ENCODE results near the gene FRMPD4. TPM values are rescaled to one million over a fixed set of nuclear protein-coding genes. Genes with fewer than 3 reads are reported as not detected.

FRMPD4 gene
- total RNA-seq, 1 donor from 2014 or later: 0.07 TPM

- no peaks in the 10 kb centered on the region for H3K4me1 Mint-ChIP-seq
- TF ChIP-seq, protein P1, sequence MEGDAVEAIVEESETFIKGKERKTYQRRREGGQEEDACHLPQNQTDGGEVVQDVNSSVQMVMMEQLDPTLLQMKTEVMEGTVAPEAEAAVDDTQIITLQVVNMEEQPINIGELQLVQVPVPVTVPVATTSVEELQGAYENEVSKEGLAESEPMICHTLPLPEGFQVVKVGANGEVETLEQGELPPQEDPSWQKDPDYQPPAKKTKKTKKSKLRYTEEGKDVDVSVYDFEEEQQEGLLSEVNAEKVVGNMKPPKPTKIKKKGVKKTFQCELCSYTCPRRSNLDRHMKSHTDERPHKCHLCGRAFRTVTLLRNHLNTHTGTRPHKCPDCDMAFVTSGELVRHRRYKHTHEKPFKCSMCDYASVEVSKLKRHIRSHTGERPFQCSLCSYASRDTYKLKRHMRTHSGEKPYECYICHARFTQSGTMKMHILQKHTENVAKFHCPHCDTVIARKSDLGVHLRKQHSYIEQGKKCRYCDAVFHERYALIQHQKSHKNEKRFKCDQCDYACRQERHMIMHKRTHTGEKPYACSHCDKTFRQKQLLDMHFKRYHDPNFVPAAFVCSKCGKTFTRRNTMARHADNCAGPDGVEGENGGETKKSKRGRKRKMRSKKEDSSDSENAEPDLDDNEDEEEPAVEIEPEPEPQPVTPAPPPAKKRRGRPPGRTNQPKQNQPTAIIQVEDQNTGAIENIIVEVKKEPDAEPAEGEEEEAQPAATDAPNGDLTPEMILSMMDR (conservative IDR thresholded peaks at IDR 0.05): no peak
- no peak overlapping the region for H3K27ac Mint-ChIP-seq (ENCODE audit: unreplicated experiment)
- H3K27me3 Mint-ChIP-seq (ENCODE audit: low read depth): no peaks in the 10 kb centered on the region
- H3K36me3 Mint-ChIP-seq (ENCODE audit: low read depth): peaks cover 4% of the 10 kb centered on the region
- H3K9me3 Mint-ChIP-seq: peaks cover 12% of the 10 kb centered on the region
- no peak for DNase-seq (ENCODE audit: low read depth, low spot score)
- no peak overlapping the region for H3K4me3 Mint-ChIP-seq
These were observed 263.0 kb downstream of the FRMPD4 start for GRCh38 chrX:12401252-12401651.

DNA sequence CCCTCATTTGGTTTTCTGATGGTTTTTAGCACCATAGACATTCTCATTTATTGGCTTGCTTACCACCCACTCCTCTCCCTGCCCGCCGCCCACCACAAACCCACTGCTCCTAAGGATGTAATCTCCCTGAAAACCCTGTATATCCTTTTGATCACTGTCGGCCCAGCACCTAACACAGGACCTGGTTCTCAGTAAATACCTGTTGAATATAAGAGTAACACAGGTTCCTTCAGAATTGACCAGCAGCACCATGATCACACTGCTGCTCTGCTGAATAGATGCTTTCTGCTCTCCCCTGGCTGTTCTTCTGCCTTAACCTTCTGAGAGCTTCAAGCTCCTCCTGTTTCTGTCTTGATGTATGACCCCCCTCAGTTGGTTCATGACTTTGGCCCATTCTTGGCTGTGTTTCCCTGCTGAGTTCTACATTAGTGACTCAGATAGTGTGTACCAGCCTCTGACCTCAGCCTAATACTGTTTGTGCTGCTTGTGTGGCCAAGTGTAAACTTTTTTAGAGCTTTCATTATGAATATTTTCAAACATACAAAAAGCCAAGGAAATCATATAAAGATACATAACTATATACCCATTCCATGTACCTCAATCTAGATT lies 265.3 kb downstream of the FRMPD4 start:
- no peaks in the 10 kb centered on the region for H3K4me1 Mint-ChIP-seq
- peaks cover 12% of the 10 kb centered on the region for H3K9me3 Mint-ChIP-seq
- TF ChIP-seq, protein P1 (conservative IDR thresholded peaks at IDR 0.05): no peak

DNA sequence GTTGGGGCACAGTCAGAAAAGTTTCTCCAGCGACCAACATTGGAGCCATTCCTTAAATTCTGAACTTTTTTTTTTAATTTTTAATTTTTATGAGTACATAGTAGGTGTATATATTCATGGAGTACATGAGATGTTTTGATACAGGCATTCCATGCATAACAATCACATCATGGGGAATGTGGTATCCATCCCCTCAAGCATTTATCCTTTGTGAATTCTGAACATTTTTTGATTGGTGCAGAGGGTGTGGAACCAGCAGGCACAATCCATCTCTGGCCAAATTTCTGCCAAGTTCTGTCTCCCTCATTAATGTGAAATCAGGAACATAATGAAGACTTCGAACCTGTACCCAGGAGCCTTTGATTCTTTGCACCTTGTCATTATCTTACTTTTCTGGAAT lies 267.0 kb downstream of the FRMPD4 start:
- DNase-seq (ENCODE audit: low read depth, low spot score): no peak
- Mint-ChIP-seq H3K4me1 (no peaks in the 10 kb centered on the region), H3K4me3 (no peak overlapping the region), H3K9me3 (peaks cover 12% of the 10 kb centered on the region), H3K36me3 (ENCODE audit: low read depth) (peaks cover 4% of the 10 kb centered on the region), H3K27ac (ENCODE audit: unreplicated experiment) (no peak overlapping the region), H3K27me3 (ENCODE audit: low read depth) (peaks cover 2% of the 10 kb centered on the region)
- TF ChIP-seq, protein P1 (conservative IDR thresholded peaks at IDR 0.05): no peak

More for the DNA sequence above, 265.3 kb downstream of the FRMPD4 start:
- Mint-ChIP-seq H3K4me3 (no peak overlapping the region), H3K27ac (ENCODE audit: unreplicated experiment) (no peak overlapping the region), H3K27me3 (ENCODE audit: low read depth) (no peaks in the 10 kb centered on the region), H3K36me3 (ENCODE audit: low read depth) (peaks cover 4% of the 10 kb centered on the region)
- no peak for DNase-seq (ENCODE audit: low read depth, low spot score)

DNA sequence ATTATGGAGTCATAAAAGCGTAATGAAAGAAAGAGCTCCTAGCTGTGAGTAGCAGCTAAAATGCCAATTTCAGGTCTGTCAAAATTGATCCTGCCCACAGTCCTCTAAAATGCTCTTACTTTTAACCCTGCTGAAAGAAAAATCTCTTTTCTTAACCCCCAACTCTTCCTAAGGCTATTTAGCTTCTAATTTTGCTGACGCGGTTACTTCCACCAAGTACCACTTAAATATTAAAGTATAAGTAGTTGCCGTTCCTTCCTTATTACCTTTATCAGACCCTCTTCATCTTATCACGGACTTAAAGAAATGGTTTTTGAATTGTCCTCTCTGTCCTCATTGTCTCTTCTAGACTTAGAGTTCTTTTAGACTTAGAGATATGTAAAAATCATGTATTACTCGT lies 272.2 kb downstream of the FRMPD4 start:
- H3K36me3 Mint-ChIP-seq (ENCODE audit: low read depth): no peaks in the 10 kb centered on the region
- peaks cover 5% of the 10 kb centered on the region for H3K9me3 Mint-ChIP-seq
- peaks cover 2% of the 10 kb centered on the region for H3K27me3 Mint-ChIP-seq (ENCODE audit: low read depth)
- TF ChIP-seq, protein P1 (conservative IDR thresholded peaks at IDR 0.05): no peak
- H3K4me1 Mint-ChIP-seq: no peaks in the 10 kb centered on the region
- H3K4me3 Mint-ChIP-seq: no peak overlapping the region
- DNase-seq (ENCODE audit: low read depth, low spot score): no peak
- no peak overlapping the region for H3K27ac Mint-ChIP-seq (ENCODE audit: unreplicated experiment)

- TF ChIP-seq, protein P1 (conservative IDR thresholded peaks at IDR 0.05): no peak
- no peak for DNase-seq (ENCODE audit: low read depth, low spot score)
- Mint-ChIP-seq H3K27ac (ENCODE audit: unreplicated experiment) (no peak overlapping the region), H3K4me3 (no peak overlapping the region), H3K36me3 (ENCODE audit: low read depth) (no peaks in the 10 kb centered on the region), H3K27me3 (ENCODE audit: low read depth) (peaks cover 2% of the 10 kb centered on the region), H3K9me3 (peaks cover 5% of the 10 kb centered on the region), H3K4me1 (no peaks in the 10 kb centered on the region)
These were observed 273.6 kb downstream of the FRMPD4 start for GRCh38 chrX:12411831-12412230.
